HFFc6 (cell line): Measurements from ENCODE around the gene TELO2. TPM values are rescaled to one million over a fixed set of nuclear protein-coding genes. Genes with fewer than 3 reads are reported as not detected.

ENCODE experiments used
- DNase-seq: peaks from one replicate; pipeline ENCODE4 v3.0.0-alpha.2; 2018
- H3K27ac Mint-ChIP-seq: 2 replicates; pipeline ENCODE4 v1.8.0; 2020; ENCODE audit warnings: mild to moderate bottlenecking, mixed read lengths
- H3K27me3 Mint-ChIP-seq: 2 replicates; pipeline ENCODE4 v1.8.0; 2021; ENCODE audit warnings: mild to moderate bottlenecking, moderate library complexity, mixed read lengths; ENCODE audit not compliant: insufficient read depth
- H3K36me3 Mint-ChIP-seq: 2 replicates; pipeline ENCODE4 v1.8.0; 2021; ENCODE audit warnings: low read depth, mixed read lengths
- H3K4me1 Mint-ChIP-seq: 2 replicates; pipeline ENCODE4 v1.8.0; 2020; ENCODE audit warnings: low read depth, mixed read lengths
- H3K4me3 Mint-ChIP-seq: 2 replicates; pipeline ENCODE4 v1.8.0; 2020; ENCODE audit warnings: mild to moderate bottlenecking, moderate library complexity, mixed read lengths
- H3K9me3 Mint-ChIP-seq: 2 replicates; pipeline ENCODE4 v1.8.0; 2020; ENCODE audit warnings: mild to moderate bottlenecking, mixed read lengths
- long read RNA-seq: library from polyadenylated mRNA; unstranded; transcript quantifications from one replicate; pipeline ENCODE4 v2.0.0, GENCODE V29; 2019
- total RNA-seq, 6 experiments: library from RNA; stranded (reverse); fragmentation: NEBNext Ultra II Directional; extraction: Animal tissue kit (Norgen Biotek cat#: 25700); gene quantifications; 2 replicates in 1 of 6; 3 replicates in 5 of 6; pipeline ENCODE4 v1.2.3, GENCODE V29; 2021
- TF ChIP-seq, protein P1 (sequence below): fragments of 200-600 bp; sonication (generic); IDR thresholded peaks from 2 replicates; pipeline ENCODE4 v1.5.0; 2021; ENCODE audit warnings: antibody characterized with exemption, mild to moderate bottlenecking

Gene TELO2
- total RNA-seq: 10 to 100 TPM; 28.6 to 37.4 (median 34.8) TPM
- long read RNA-seq, transcript TELO2-201 (21 exons, 3,314 nt): major isoform, 23 of 39 reads
- long read RNA-seq, partial matches to known transcripts: 7 of 39 reads
- long read RNA-seq, other reads (novel, unspliced or antisense): 9 of 39 reads

- peaks cover 15% of the 10 kb centered on the region for H3K4me1 Mint-ChIP-seq
- peak; percentile 55 for DNase-seq
- peaks cover 3% of the 10 kb centered on the region; the same call in 1 of the 2 replicates for H3K27me3 Mint-ChIP-seq
- TF ChIP-seq, protein P1, sequence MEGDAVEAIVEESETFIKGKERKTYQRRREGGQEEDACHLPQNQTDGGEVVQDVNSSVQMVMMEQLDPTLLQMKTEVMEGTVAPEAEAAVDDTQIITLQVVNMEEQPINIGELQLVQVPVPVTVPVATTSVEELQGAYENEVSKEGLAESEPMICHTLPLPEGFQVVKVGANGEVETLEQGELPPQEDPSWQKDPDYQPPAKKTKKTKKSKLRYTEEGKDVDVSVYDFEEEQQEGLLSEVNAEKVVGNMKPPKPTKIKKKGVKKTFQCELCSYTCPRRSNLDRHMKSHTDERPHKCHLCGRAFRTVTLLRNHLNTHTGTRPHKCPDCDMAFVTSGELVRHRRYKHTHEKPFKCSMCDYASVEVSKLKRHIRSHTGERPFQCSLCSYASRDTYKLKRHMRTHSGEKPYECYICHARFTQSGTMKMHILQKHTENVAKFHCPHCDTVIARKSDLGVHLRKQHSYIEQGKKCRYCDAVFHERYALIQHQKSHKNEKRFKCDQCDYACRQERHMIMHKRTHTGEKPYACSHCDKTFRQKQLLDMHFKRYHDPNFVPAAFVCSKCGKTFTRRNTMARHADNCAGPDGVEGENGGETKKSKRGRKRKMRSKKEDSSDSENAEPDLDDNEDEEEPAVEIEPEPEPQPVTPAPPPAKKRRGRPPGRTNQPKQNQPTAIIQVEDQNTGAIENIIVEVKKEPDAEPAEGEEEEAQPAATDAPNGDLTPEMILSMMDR: 0 out of 2 replicates have a peak, but pooled peaks have one; percentile 7
- H3K36me3 Mint-ChIP-seq: no peaks in the 10 kb centered on the region
- H3K9me3 Mint-ChIP-seq: no peaks in the 10 kb centered on the region
- peak within 1 kb of the TSS; percentile 90 for H3K27ac Mint-ChIP-seq
- peak within 1 kb of the TSS; percentile 93 for H3K4me3 Mint-ChIP-seq
These were observed at the start of gene TELO2 for GRCh38 chr16:1492923-1493745. TELO2 (plus strand) TSS chr16:1493360; CDS start chr16:1494282, 922 bp downstream.

DNA sequence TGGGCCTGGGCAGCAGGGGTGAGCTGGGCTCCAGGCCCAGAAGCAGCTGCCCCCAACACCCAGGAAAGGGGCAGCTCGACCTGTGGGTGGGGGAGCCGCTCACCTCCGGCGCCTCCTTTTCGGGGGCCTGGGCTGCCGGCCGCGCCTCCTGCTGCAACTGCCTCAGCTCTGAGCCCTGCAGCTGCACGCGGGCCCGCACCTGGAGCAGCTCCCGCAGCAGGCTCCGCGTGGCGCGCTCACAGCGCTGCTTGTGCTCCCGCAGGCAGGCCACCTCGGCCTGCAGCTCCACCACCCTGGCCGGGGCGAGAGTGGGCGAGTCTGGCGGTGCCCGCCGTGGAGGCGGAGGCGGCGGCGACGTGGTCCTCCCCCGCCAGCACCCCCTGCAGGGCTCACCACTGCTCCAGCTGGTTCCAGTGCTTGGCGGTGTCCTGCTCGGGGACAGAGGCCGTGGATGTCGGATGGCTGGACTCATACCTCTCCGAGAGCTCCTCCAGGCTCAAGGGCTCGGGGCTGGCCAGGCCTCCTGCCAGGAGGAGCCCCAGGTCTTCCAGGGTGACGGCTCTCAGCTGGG is 49.7 kb upstream of the TELO2 start:
- Mint-ChIP-seq H3K4me3 (no peak overlapping the region), H3K27ac (no peak overlapping the region), H3K27me3 (no peaks in the 10 kb centered on the region), H3K36me3 (no peaks in the 10 kb centered on the region), H3K9me3 (no peaks in the 10 kb centered on the region), H3K4me1 (no peaks in the 10 kb centered on the region)
- no peak for DNase-seq
- TF ChIP-seq, protein P1: no peak

DNA sequence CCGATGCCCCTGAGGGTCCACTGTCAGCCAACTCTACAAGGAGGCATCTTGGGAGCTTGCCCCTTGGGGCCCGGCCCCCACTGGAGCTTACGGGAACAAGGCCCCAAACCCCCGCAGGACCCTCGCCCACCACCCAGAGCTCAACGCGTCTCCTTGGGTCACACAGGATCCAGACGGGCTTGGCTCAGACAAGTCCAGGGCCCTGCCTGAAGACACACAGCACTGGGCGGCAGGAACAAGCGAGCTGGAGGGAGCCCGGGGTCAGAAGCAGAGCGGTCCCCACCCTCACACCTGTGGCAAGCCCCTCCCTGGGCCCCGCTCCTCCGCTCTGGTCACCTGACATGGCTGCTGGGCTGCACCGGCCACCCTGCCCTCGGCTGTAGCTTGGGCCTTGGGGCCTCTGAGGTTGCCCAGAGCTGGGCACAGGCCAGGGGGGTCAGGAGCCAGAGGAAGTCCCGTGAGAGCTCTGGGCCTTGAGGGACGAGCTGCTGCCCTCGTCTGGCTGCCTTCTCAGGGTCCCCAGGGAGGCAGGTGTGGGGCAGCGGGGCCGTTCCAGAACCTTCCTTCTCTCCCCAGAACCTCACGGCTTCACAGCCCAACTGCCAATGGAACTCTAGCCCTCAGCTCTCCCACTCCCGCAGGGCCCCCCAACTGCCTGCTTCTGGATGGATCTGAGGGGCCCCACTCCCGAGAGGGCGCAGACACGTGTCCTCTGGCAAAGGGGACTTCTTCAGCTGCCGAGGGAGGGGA is 49.0 kb upstream of the TELO2 start, which contains the start of gene CCDC154:
TSS of gene CCDC154 (minus strand) at position 577 of the 750 bp plus-strand sequence. CDS start at position 343, 234 bp downstream.
- DNase-seq: no peak
- Mint-ChIP-seq H3K4me3 (no peak within 1 kb of the TSS), H3K36me3 (no peaks in the 10 kb centered on the region), H3K4me1 (no peaks in the 10 kb centered on the region), H3K9me3 (no peaks in the 10 kb centered on the region), H3K27ac (no peak within 1 kb of the TSS), H3K27me3 (no peaks in the 10 kb centered on the region)
- TF ChIP-seq, protein P1: no peak

DNA sequence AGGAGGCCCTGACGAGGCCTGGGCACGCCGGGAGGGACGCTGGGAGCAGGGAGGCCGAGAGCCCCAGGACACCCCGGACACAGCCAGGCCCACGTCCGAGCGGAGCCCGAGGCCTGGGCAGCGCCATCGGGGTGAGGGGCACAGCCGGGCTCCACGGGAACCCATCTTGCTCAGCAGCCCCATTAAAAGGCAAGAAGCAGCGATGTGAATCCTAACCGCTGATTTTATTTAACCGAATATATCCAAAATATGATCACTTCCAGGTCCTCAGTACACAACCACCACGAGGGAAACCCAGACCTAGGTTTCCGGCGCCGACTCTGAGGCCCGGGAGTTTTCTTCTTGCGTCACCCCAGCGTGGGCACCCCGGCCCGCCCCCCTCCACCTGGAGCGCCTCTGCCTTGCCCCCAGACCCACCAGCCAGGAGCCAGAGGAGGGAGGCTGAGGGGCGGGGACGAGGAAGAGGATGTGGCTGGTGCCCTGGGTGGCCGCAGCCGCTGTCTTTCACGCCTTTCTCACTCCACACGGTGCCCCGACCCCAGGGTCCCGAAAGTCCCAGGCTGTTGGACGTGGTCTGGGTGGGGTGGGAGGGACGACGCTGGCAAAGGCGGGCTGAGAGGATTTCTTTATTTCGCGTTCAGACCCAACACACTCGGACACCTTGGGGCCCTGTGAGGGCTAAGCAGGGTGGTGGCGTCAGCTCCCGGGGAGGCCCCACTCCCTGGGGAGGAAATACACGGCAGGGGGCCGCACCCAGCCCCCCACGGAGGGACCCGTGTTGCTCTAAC is 48.2 kb upstream of the TELO2 start:
- TF ChIP-seq, protein P1: no peak
- DNase-seq: no peak
- Mint-ChIP-seq H3K4me3 (no peak overlapping the region), H3K4me1 (no peaks in the 10 kb centered on the region), H3K36me3 (no peaks in the 10 kb centered on the region), H3K27me3 (no peaks in the 10 kb centered on the region), H3K27ac (no peak overlapping the region), H3K9me3 (no peaks in the 10 kb centered on the region)
